HG03575 (cell line): ENCODE data around the gene GLIS2.

ENCODE experiments used
- ATAC-seq: cut with Tn5 transposase; IDR thresholded peaks from one replicate; pipeline ENCODE4 v1.9.1; 2021; ENCODE audit not compliant: unreplicated experiment, insufficient number of reproducible peaks, low FRiP score; ENCODE audit errors: extremely low read depth

GLIS2 gene

DNA sequence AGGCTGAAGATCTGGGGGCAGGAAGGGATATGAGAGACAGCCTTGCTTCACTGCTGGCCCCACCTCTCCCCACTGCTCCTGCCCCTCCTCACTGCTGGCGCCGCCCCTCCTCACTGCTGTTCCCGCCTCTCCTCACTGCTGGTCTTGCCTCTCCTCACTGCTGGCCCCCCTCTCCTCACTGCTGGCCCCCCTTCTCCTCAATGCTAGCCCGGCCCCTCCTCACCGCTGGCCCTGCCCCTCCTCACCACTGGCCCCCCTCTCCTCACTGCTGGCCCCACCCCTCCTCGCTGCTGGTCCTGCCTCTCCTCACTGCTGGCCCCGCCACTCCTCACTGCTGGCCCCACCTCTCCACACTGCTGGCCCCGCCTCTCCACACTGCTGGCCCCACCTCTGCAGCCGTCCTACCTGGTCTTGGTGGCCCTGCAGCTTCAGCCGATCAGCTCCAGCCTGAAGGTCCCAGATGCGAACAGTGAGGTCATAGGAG, 44.7 kb downstream of the GLIS2 start:
- no peak for ATAC-seq

DNA sequence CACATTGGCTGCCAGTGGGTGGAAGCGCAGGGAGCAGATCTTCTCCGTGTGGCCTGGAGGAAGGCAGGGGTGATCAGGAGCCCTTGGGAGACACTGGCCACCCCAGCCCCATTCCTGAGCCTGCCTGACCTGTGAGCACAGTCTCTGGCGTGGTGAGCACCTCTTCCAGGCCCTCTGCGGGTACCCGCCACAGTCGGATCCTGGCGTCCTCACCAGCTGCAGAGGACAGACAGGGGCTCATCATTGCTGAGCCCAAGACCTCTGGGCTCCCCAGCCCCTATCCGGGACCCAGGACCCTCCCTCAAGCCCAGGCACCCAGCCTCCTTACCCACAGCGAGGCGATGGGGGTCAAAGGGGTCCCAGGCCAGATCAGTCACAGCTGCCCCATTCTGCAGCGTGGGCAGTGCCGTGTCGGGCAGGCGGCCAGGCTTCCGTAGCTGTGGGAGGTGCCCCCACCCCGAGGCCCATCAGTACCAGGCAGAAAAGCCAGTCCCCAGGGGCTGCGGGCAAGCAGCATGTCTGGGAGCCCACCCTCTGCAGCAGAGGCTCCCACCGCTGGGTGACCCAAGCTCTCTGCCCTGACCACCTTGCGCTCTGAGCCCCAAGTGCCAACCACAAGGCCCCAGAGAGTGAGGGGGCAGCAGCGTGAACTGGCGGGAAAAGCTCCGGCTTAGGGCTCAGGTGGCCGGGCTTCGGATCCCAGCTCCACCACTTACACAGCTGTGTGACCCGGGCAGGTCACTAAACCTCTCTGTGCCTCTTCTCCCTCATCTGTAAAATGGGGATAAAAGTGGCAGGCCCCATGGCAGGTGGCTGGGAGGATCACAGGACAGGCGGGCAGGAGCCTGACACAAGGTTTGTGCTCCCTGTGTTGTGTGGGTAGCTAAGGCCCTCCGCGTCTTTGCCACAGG, 45.4 kb downstream of the GLIS2 start:
- ATAC-seq: no peak

DNA sequence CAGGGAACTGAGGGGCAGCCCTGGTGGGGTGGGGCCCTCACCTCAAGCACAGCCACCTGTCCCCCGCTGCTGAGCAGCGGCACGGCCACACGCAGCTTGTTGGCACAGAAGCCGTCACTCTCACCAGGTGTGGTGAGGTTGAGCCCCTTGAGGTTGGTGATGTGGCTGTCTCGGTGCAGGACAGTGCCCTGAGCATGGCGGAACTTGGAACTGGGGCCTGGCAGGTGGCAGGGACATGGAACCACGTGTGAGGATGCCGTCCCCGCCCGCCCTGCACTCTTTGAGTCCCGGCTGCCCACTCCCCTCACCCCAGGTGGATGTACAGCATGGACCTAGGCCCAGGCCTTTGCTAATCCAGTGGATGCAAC, 46.1 kb downstream of the GLIS2 start:
- ATAC-seq: no peak

DNA sequence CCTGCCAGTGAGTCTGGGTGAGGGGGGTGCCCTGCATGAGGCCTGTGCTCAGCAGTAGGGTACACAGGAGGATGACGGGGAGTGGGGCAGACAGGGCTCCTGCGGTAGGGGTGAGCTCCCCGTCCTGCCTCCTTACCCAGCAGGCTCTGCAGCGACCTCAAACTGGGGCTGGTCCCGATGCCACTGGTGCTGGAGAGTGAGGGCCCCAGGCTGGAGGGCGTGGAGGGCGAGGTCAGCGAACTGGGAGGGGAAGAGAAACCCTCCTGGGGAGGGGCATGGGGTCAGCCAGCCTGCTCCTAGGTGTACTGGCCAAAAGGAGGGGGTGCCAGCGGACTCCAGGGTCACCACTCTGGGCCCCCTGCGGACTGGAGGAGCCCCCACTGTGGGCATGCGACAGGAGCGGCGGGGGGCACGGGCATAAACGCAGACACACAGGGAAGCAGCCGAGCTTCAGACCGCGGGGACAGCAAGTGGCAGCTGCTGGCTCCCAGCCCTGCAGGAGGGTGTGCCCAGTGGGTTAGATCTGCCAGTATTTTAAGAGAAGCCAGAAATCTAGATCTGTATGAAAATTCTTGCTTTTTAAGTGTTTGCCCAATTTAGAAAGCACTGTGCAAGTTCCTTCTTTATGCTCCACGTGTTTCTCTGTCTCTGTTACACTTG, 46.7 kb downstream of the GLIS2 start:
- ATAC-seq: no peak

DNA sequence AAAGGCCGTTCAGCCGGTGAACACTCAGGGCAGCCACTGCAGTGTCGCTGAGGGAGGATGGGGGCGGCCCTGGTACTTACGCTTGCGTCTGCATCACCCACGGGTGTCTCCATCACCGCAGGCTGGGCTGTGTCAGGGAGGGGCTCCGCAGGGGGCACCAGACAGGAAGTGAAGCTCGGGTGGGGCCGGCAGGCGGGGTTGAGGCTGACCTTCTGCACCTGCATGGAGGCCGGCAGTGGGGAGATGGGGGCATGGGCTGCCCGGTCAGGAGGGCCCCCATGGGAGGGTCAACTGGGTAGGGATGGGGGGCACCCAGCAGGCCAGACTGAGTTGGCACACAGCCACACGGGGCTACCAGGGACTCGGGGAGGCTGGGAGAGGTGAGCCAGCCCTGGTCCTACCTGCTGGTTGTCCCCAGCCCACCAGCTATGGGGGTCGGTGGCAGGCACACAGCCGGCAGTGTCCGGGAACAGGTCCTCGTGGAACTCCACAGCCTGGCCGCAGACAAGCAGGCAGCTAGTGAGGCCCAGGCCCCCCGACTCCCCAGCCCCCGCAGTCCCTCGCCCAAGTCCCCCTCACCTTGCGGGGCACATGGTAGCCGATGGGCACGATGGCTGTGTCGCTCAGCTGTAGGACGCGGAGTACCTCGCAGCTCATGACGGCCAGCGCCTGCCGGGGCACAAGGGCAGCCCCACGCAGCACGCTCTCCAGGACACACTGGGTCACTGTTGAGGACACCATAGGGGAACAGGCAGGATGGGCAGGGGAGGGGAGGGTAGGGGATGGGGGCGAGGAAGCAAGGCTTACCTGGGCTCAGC, 48.5 kb downstream of the GLIS2 start:
- no peak for ATAC-seq

DNA sequence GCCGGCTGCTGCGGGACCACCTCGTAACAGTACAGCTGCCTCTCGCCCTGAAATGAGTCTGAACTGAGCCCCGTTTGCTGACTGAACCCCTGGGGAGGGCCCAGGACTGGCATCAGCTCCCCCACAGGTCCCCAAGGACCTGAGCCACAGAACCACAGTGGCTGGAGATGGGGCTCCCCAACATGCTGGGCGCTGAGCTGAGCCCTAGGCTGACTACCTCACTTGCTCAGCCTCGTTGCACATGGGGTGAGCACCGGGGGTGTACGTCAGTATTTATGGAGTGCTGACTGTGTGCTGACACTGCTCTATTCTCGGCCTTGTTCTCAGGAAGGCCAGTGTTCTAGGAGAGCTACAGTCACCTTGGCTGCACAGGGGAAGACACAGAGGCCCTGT, 49.1 kb downstream of the GLIS2 start:
- no peak for ATAC-seq

DNA sequence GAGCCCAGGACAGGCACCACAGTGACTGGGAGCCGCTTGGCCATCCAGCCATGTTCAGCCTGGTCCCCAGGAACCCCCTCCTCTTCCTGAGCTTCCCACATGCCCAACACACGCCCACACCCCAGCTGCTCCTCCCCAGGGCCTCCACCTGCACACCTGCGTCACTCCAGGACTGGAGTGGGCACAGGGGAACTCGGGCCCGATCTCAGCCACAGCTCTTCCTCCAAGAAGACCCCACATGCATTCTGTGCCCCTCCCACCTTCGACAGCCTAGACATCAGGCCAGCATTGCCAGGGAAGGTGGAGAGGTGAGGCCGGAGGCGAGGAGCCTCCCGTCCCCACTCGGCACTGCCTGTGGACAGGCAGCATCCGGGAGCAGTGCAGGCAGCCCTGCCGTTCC, 49.7 kb downstream of the GLIS2 start:
- ATAC-seq: no peak

DNA sequence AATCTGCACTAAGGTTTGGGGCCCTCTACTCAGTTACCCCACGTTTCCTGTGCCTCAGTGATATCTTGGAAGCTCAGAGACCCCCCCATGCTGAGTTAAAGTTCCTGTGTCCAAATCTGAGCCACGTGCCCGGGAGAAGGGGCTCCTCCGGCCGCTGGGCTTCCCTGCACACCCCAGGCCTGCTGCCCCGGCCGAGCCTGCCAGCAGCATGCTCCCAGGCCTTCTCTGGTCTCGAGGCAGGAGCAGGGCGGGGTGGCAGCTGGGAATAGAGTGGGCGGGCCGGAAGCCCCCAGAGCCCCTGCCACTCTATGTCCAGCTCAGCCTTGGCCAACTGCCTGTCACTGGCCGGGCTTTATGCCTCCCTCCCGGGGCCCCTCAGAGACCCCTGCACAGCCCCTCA, 50.1 kb downstream of the GLIS2 start:
- ATAC-seq: no peak

DNA sequence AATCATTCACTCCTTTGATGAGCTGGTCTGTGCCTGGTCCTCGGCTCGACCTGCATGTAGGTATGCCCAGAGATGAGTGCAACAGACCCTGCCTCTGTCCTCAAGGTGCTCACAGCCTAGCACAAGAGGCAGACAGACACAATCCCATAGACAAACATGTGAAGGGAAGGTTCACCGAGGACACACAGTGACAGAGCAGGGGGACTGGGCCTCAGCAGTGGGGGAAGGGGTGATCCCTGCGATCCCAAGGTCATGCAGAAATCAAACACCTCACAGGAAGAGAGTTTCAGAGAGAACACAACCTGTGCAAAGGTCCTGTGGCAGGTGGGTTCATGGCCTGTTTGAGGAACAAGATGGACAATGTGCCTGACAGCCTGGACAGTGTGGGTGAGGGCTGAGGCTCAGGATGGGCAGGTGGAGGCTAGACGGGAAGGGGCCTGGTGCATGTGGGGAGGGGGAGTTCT, 51.6 kb downstream of the GLIS2 start:
- no peak for ATAC-seq

DNA sequence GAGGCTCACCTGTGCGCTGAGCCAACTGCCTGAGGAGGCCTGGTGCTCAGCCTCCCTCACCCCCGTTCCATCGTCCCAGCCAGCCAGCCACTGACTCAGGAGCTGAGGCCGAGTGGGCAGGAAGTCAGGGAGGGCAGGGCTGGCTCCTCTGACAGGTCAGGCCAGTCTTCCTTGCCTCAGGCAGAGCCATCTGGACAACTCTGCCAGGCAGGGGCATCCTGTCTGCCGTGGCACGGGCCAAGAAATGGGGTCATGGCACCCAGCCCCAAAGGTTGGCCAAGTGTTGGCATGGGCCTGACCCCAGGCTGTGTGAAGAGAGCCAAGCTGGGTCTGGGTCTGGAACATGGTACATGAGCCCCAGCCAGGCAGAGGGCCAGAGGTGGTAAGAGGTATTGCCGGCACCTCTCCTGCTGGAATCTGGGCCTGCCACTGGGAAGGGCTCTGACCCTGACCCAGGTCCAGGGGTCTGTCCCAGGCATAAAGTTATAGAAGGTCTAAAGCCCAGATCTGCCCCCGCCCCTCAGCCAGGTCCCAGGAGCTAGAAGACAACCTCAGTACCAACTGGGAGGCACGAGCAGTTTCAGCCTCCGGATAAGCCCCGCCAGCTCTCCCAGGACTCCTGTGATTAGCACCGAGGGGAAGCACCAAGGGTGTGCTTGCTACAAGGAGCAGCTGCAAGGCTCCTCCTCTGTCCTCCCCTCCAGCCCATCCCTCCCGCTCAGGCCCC, 53.3 kb downstream of the GLIS2 start:
- no peak for ATAC-seq

DNA sequence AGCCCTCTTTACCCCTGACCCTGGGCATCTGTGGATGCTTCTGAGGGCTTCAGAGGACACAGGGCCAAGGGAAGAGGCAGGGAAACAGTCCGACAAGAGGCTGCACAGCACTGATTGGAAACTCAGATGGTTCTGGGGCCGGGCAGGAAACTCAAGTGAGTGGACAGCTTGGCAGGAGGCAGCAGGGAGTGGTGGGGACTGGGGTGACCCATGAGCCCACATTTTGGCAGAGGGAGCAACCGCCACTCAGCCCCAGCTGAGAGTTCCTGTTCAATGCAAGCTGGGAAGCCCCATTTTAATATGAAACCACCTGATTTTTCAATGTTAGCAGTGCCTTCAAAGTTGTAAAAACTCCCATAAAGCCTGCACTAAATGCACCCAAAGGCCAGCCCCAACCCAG, 54.3 kb downstream of the GLIS2 start:
- no peak for ATAC-seq

DNA sequence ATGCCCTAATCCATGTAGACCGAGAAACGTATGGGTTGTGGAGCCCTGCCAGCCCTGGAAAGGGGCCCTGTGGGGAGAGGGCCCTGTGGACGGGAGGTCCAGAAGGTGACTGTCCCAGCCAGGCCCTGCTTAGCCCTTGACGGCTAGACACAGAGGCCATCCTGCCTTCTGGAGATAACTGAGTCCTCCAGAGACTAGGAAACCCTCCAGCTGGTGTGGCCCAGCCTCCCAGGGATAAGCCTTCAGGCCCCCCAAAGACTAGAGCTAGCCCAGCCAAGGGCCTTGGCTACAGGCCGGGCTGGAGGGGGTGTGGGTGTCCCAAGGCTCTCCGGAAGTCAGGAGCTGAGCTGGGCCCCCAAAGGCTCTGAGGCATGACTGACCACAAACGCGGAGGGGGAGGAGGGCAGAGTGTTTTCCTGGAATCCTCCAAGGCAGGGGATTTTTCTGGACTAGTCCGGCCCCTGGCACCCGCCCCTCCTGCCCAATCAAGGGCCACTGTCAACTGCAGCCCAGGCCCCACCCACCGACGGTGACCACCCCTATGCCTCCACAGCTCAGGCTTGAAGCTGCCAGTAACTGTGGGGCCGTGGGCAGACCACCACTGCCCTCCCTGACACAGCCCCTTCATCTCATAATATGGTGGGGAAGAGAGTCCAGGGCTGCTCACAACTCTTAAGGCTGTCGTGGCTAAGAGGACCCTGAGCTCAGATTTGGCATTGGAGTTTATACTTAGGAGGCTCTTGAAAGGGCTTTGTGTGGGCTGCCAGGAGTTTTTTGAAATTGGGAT, 54.9 kb downstream of the GLIS2 start:
- no peak for ATAC-seq

DNA sequence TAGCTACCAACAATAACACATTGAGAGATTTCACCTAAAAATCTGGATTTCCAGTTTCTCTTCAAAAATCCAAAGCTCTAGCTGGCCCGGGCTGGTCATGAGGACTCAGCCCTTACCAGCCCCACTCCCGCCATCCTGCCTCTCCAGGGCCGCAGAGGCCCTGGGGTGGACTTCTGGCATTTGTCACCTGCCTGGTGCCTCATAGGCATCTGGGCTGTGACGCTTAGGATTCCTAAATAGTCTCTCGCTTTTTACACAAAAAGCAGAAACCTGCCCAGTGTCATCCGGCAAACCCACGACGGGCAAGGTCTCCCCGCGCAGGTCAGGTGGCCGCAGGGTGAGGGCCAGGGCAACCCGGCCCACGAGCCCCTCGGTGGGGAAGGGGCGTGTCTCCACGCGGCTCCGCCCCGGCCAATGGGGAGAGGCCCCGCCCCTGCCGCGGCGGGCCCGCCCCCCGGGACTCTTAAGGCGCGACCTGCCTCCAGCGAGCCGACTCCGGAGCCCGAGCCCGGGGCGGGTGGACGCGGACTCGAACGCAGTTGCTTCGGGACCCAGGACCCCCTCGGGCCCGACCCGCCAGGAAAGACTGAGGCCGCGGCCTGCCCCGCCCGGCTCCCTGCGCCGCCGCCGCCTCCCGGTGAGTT, 55.6 kb downstream of the GLIS2 start, which contains the start of gene VASN:
VASN (plus strand) TSS at position 492 of the 644 bp plus-strand sequence. CDS start 9,030 bp downstream, outside the sequence.
- no peak for ATAC-seq

DNA sequence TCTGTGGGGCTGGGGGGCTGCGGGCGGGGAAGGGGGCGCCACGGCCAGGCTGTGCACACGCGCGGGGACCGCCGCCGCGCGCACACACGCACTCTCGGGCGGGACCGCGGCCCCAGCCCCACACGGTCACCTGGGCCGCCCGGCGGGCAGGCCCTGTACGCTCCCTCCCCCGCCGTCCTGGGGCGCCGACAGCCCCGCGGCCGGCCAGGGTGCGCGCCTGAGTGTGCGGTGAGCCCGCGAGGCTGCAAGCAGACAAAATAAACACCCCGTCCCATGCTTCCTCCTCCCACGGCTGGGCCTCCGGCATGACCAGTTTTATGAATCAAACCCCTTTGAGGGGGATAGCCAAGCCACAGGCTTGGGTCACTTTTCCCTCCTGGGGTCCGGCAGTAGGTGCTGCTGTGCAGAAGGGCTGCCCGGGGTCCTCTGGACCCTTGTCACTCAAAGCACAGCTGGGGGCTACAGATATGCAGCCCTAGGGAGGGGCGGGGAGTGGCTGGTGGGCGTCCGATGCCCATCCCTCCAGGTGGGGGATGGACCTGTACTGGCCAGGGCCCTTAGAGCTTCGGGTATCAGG, 56.2 kb downstream of the GLIS2 start:
- ATAC-seq: no peak

DNA sequence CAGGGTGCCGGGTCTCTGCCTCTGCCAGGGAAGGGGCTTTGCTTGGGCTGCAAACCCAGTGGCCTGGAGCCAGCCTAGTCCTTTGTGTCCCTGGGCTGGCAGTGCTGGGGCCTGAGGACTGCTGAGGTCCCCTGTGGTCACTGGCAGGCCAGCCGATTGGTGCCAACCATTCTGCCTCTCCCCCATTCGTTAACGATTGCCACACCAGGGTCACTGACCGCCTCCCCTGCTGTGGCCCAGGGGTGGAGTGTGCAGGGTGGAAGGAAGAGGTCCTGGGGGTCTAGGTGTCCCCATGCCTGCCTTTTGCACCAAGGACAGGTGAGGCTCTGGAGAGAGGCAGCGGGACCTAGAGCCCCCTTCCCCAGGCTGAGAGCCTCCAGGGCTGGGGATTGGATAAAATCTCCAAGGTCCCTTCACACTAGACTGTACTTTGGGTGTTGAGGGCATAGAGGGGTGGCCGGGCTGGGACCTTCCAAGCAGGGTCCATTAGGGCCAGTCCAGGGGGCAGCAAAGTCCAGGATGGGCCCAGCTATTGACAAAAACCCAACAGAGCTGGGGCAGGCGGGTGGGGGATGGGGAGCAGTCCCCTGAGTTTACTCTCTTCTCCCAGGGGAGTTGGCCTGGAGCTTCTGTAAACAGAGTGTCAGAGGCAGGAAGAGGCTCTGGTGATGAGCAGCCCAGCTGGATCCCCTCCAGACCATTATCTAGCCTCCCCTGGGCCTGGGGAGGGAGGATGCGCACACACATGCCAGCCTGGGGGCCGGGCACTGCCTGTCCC, 56.9 kb downstream of the GLIS2 start:
- ATAC-seq: no peak

DNA sequence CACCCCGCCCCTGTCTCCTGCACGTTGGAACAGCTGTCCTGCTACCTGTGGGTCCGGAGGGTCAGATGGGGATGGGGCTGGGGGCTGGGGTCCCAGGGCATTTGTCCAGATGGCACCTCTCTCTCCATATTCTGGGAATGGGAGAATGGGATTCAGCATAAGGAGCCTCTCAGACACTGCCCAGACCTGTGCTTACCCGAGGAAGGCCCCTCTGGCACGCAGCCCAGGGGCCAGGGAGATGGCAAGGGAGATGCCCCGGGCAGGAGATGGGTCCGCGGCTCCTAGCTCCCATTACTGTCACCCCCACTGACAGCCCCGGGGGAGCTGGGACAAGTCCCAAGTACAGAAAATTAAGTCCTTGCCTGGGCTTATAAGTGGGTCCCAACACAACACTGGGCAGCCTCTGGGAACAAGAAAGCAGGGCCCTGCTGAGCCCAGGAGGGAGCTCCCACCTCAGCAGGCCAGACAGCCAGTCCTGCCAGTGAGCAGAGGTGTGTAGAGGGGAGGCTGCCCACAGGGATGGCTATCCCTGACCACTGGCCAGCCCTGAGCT, 57.6 kb downstream of the GLIS2 start:
- no peak for ATAC-seq
